Mesangial cell (primary cell): ENCODE data around the gene DNASE2. TPM values are rescaled to one million over a fixed set of nuclear protein-coding genes. Genes with fewer than 3 reads are reported as not detected.

Experiments used
- total RNA-seq: library from RNA; depleted of rRNA; stranded (reverse); fragments of >200 nt; gene quantifications from 2 replicates; pipeline ENCODE4 v1.2.3, GENCODE V29; 2015

Gene DNASE2
- 23.1 and 54.4 TPM in 2 replicates for total RNA-seq

GRCh38 chr19:12881172-12881808 lies at the start of gene DNASE2:
Gene DNASE2, minus strand, starts transcription at chr19:12881449. Its CDS starts 74 bp downstream, at chr19:12881375.

GRCh38 chr19:12890787-12891552 lies 9.7 kb upstream of the DNASE2 start, which contains the start of gene GCDH:
Gene GCDH, plus strand, starts transcription at chr19:12891160. Its CDS starts 145 bp downstream, at chr19:12891305.

DNA sequence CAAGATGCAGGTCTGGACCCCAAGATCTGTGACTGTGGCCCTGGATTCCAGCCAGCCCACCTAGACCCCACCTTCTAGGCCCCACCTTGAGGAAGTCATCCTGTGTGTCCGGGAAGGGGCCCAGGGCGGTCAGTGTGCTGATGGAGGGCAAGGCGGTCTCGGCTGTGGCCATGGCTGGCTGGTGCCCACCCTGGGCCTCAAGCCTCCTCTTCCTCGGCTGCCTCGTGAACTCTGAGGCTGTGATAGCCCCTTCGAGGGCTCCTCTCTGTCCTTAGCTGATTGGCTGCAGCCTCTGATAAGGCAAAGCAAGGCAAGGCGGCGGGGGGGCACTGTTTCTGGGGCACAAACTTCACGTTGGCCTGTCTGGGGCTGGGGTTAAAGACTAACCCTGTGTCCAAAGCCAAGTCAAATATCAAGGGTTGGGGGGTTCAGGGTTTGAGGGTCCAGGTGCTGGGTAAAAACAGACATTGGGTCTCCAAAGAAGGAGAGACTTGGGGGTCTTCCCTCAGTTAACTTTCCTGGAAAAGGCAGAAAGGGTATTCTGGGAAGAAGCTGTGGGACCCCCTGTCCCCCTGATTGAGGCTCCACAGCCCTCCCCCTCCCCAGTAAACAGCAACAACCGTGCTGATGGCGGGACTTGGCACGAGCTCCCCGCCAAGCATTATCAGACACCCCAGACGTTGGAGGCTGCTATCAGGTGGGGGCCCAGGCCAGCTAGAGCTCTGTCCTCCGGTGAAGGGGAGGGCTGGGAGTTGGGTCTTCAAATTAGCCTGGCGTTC lies 5.9 kb upstream of the DNASE2 start, which contains the start of gene KLF1:
Gene KLF1 (minus strand): TSS at position 233 of the 779 bp plus-strand sequence. CDS start 61 bp downstream, at position 172.

DNA sequence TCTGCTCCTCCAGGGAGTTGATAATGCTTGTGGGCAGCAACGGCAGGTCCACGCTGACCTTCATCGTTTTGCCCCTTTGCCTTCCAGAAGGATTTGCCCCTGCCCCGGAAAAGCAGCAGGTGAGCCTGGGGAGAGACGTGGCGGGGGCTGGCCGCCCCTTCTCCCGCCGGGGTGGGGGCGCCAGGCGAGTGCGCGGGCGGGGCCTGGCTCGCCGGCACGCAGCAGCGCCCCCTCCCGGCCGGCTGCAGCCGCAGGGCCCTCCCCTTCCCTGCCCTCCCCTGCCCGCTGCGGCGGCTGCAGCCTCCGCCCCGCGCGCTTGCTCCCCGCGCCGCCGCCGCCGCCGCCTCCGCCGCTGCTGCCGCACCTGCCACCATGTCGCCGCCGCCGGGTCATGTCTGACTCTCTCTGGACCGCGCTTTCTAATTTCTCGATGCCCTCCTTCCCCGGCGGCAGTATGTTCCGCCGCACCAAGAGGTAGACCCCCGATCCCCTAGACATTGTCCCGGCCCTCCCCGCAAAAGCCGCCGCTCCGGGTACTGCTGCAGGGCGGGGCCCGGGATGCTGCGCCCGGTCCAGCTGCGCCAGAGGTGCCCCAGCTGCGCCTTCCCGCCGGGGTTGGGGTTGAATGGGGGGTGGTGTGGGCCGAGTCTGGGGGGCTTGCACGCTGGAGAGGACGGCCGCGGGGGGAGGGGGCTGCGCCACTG lies 42.9 kb downstream of the DNASE2 start, which contains the start of gene MAST1:
Gene MAST1 (plus strand): TSS at position 334 of the 704 bp plus-strand sequence. CDS start 58 bp downstream, at position 392.

GRCh38 chr19:12834566-12834943 lies 46.7 kb downstream of the DNASE2 start, which contains the start of gene RTBDN:
Gene RTBDN, minus strand, starts transcription at chr19:12834579. Its CDS starts 4,600 bp downstream, at chr19:12829979.

Other genes starting within 250 kb of the DNASE2 start
- gene MAN2B1, start 214.7 kb downstream of the DNASE2 start, total RNA-seq: 44.3 and 78.7 TPM in 2 replicates
- gene WDR83, start 214.6 kb downstream of the DNASE2 start, total RNA-seq: 8.5 and 10.4 TPM in 2 replicates
- gene DHPS, start 199.6 kb downstream of the DNASE2 start, total RNA-seq: 65.2 and 76.4 TPM in 2 replicates
- not detected in 2 replicates for gene GNG14, start 193.5 kb downstream of the DNASE2 start, total RNA-seq
- gene FBXW9, start 184.8 kb downstream of the DNASE2 start, total RNA-seq: 25.1 and 30.7 TPM in 2 replicates
- gene TNPO2, start 157.5 kb downstream of the DNASE2 start, total RNA-seq: 44.5 and 46.6 TPM in 2 replicates
- gene TRIR, start 146.8 kb downstream of the DNASE2 start, total RNA-seq: 221 and 294 TPM in 2 replicates
- 127 and 130 TPM in 2 replicates for gene GET3, start 144.0 kb downstream of the DNASE2 start, total RNA-seq
- 0.38 TPM in 1 of 2 replicates, not detected in the other for gene BEST2, start 129.7 kb downstream of the DNASE2 start, total RNA-seq
- 7.3 and 13.2 TPM in 2 replicates for gene HOOK2, start 105.9 kb downstream of the DNASE2 start, total RNA-seq
- 176 and 209 TPM in 2 replicates for gene JUNB, start 90.0 kb downstream of the DNASE2 start, total RNA-seq
- gene PRDX2, start 79.6 kb downstream of the DNASE2 start, total RNA-seq: 394 and 417 TPM in 2 replicates
- 0.76 TPM in 1 of 2 replicates, not detected in the other for gene THSD8, start 79.4 kb downstream of the DNASE2 start, total RNA-seq
- gene RNASEH2A, start 74.9 kb downstream of the DNASE2 start, total RNA-seq: 12.3 and 59.2 TPM in 2 replicates
- gene RTBDN, start 46.9 kb downstream of the DNASE2 start, total RNA-seq: not detected in 2 replicates
- gene MAST1, start 42.9 kb downstream of the DNASE2 start, total RNA-seq: 0.49 and 1.0 TPM in 2 replicates
- not detected in 2 replicates for gene KLF1, start 5.8 kb upstream of the DNASE2 start, total RNA-seq
- 32.6 and 60.9 TPM in 2 replicates for gene GCDH, start 9.7 kb upstream of the DNASE2 start, total RNA-seq
- 0.25 and 0.33 TPM in 2 replicates for gene SYCE2, start 37.8 kb upstream of the DNASE2 start, total RNA-seq
- 61.7 and 98.1 TPM in 2 replicates for gene FARSA, start 52.3 kb upstream of the DNASE2 start, total RNA-seq
- 525 and 1,118 TPM in 2 replicates for gene CALR, start 57.2 kb upstream of the DNASE2 start, total RNA-seq
- gene RAD23A, start 64.4 kb upstream of the DNASE2 start, total RNA-seq: 104 and 117 TPM in 2 replicates
- 45.5 and 82.6 TPM in 2 replicates for gene GADD45GIP1, start 75.8 kb upstream of the DNASE2 start, total RNA-seq
- gene DAND5, start 88.1 kb upstream of the DNASE2 start, total RNA-seq: 0.16 TPM in 1 of 2 replicates, not detected in the other
- 6.7 and 16.2 TPM in 2 replicates for gene NFIX, start 114.0 kb upstream of the DNASE2 start, total RNA-seq
- 2.9 and 6.4 TPM in 2 replicates for gene LYL1, start 221.4 kb upstream of the DNASE2 start, total RNA-seq
- 42.7 and 48.6 TPM in 2 replicates for gene TRMT1, start 235.3 kb upstream of the DNASE2 start, total RNA-seq
- gene NACC1, start 236.8 kb upstream of the DNASE2 start, total RNA-seq: 107 and 120 TPM in 2 replicates